Epithelial cell of esophagus (primary cell): ENCODE results near the gene SMYD1.

Experiments
- DNase-seq: peaks from one replicate; pipeline ENCODE4 v3.0.0; 2010; ENCODE audit warnings: low read depth
- H3K4me3 ChIP-seq: 2 replicates; pipeline ENCODE4 v1.5.1; 2011; ENCODE audit warnings: mild to moderate bottlenecking, low read length, control low read depth
- TF ChIP-seq, protein P1 (sequence below): IDR thresholded peaks from 2 replicates; pipeline ENCODE4 v1.5.1; 2011; ENCODE audit warnings: low read depth, mild to moderate bottlenecking, low read length, control low read depth, inconsistent platforms; ENCODE audit not compliant: insufficient read depth; ENCODE audit errors: missing control alignments

Gene SMYD1

DNA sequence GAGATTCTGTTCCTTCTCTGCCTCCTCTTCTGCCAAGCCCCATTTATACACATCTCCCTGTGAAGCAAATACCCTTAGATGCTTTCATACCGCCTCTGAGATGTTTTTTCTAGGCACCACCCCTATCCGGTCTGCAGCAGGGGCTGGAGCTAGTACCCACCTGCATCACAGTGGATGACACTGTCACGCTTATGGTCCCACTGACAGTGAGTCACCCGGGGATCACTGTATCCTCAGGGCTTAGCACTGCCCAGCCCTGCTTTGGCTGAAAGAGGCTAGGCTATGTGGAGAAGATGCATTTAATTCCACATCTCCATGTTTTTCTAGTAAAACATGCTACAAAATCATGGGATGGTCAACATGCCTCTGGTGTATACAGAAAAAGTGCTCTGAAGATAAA lies 50.3 kb downstream of the SMYD1 start:
- TF ChIP-seq, protein P1, sequence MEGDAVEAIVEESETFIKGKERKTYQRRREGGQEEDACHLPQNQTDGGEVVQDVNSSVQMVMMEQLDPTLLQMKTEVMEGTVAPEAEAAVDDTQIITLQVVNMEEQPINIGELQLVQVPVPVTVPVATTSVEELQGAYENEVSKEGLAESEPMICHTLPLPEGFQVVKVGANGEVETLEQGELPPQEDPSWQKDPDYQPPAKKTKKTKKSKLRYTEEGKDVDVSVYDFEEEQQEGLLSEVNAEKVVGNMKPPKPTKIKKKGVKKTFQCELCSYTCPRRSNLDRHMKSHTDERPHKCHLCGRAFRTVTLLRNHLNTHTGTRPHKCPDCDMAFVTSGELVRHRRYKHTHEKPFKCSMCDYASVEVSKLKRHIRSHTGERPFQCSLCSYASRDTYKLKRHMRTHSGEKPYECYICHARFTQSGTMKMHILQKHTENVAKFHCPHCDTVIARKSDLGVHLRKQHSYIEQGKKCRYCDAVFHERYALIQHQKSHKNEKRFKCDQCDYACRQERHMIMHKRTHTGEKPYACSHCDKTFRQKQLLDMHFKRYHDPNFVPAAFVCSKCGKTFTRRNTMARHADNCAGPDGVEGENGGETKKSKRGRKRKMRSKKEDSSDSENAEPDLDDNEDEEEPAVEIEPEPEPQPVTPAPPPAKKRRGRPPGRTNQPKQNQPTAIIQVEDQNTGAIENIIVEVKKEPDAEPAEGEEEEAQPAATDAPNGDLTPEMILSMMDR: no peak
- DNase-seq: no peak

DNA sequence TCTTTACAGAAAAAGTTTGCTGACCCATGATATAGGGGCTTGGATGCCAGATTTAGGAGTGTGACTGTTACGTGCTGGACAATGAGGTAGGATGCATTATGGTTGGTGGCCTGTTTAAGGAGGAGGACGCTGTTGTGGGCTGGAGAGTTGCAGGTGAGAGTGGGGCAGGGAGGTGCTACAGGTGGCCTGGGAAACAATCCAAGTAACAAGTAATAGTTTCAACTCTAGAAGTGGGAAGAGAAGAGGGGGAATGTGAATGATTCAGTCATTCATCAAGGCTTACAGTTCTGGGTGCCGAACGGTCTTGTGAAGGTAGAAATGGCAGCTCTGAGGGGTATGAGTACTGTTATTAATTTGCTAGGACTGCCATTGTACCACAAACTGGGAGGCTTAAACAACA lies 54.1 kb downstream of the SMYD1 start:
- H3K4me3 ChIP-seq: no peak overlapping the region
- DNase-seq: no peak
- TF ChIP-seq, protein P1: no peak

More for the DNA sequence above, 50.3 kb downstream of the SMYD1 start:
- no peak overlapping the region for H3K4me3 ChIP-seq

DNA sequence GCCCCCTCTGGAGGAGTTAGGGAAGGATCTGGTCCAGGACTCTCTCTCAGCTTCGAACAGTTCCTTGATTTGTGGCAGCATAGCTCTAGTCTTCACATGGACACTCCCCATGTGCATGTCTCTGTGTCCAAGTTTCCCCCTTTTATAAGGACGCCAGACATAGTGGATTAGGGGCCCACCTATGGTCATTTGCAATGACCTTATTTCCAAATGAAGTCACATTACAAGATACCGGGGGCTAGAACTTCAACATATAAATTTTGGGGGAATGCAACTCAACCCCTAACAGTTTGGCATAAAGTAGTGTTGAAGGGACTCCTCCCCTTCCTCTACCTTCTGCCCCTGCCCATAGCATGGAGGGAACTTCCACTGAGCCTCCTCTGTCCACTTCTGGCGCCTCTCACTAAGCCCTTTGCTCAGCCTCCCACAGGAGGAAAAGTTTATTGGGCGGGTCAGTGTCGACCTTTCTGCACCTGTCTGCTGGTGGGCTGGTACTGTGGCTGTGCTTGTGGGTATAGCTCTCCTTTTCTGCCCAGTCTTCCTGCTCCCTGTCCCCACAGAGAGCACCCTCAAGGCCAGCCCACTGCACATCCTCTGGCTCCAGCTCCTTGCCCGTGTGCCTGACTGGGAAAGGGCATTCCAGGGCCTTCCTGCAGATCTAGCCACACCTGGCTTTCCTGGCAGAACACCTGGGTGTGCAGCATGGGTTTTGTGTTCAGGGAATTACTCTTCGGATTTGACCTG lies 54.7 kb downstream of the SMYD1 start:
- no peak for DNase-seq
- no peak overlapping the region for H3K4me3 ChIP-seq
- TF ChIP-seq, protein P1: no peak

DNA sequence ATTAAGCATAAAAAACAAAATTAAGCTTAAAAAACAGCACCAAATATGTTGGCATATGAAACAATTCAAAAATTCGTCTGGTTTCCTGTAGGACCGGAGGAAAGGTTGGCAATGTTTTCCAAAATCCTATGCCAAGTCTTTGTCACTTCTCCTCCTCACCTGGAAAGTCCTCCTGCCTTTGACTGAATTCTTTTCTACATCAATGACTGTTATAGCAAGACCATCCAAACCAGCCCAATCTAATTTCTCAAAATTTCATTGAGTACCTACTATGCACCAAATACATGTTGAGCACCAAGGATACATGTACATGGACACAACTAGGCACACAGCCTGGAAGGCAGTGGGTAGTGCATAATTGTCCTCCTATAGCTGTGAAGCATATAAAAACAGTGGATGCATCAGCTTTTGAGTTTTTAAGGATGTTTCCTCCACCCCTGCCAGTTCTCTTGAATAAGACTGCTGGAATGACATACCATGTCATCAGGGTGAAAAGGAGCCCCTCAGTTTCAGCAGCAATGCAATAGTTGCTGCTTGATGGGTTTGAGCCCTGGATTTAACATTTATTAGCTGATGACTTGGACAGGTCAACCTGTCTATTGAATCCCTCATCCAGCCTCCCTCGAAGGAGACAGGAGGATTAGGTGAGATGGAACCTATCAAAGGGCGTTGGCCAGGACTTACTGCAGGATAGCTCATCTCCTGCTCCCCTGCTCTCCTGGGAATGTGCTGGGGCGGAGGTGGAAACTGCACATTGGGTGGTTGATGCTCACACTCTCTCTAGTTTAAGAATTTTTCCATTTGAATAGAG lies 55.7 kb downstream of the SMYD1 start:
- no peak overlapping the region for H3K4me3 ChIP-seq
- TF ChIP-seq, protein P1: no peak
- DNase-seq: no peak

DNA sequence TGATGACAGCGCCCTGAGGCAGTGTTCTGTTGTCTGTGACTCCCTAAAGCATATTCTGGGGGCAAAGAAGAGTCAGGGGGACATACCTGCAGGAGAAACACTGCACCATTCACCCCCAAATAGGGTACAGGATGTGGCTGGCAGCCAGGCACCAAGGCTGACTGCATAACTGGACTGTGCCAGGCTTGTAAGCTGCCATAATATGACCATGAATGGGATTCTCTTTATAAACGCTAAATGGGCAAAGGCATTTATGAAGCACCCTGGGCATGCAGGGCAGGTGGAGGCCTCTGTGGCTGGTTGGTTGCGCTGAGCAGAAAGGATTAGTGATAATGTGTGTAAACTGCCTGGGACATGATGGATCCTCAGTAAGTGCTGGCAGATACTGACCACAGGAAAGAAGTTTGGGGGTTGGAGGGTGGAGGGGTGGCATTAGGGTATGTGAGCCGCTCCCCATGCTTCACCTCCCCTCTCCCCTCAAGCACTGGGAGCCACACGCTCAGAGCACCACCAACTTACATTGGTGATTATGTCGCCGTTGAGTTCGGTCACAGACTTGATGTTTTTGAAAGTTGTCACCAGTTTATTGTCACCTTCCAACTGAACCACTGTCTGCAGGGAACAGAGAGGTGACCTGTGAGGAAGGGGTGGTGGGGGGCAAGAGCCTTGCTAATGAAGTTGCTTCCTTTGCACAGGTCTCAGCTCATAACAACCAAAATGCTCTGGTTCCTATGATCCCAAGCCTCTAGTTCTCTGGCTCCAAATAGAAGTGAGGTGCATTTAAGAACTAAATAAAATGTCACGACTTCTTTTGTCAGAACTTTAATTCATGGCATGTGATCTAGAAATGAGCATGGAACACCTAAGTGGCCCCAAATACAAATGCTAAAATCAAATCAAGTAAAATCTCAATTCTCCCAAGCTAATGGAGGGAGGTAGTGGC lies 56.6 kb downstream of the SMYD1 start:
- no peak for DNase-seq
- TF ChIP-seq, protein P1: no peak
- no peak overlapping the region for H3K4me3 ChIP-seq

DNA sequence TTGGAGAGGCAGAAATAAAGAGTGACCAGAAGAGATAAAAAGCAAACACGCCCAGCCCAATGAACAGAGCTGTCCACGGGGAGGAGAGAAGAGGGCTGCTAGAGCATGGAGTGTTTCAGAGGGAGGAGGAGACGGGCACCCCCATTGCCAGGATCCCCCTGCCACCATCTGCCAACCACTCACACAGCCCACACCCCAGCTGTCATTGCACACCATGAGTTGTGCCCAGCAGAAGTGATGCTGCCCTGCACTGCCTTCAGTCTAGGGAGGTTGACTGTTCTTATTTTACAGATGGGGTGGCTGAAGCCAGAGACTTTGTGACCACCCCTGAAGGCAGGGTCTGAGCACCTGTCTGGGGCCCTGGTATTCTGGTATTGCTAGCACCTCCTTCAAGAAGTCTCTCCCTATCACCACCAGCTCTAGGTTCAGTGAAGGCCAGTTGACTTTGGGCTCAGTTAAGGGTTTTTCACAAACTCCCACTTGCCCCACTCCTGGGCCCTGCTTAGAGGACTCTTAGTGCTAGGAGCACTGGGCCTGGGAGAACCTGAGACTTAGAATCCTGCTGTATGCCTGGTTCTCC lies 57.8 kb downstream of the SMYD1 start:
- no peak overlapping the region for H3K4me3 ChIP-seq
- TF ChIP-seq, protein P1: no peak
- no peak for DNase-seq
